H1 (cell line): Measurements from ENCODE around the gene FLOT1. TPM values are rescaled to one million over a fixed set of nuclear protein-coding genes. Genes with fewer than 3 reads are reported as not detected.
A peak's percentile ranks its signal among the peaks of the same experiment; 100 is the strongest.

Experiments
- BRCA1 ChIP-seq: IDR thresholded peaks from 2 replicates; pipeline ENCODE4 v1.6.1; 2012; ENCODE audit warnings: low read depth, low read length, improper control_type of control experiment
- CBX5 ChIP-seq: fragments of 300-800, 300-1000 bp; sonication (generic); IDR thresholded peaks from 2 replicates; pipeline ENCODE4 v1.7.1; 2016; ENCODE audit warnings: antibody characterized with exemption, low read length, low read depth
- CTBP2 ChIP-seq: IDR thresholded peaks from 2 replicates; pipeline ENCODE4 v1.7.0; 2011; ENCODE audit warnings: borderline replicate concordance, mild to moderate bottlenecking, moderate library complexity, mixed read lengths, low read length; ENCODE audit not compliant: insufficient read depth, insufficient read length
- EGR1 ChIP-seq: IDR thresholded peaks from 2 replicates; pipeline ENCODE4 v1.6.1; 2011; ENCODE audit warnings: low read depth, low read length, borderline replicate concordance
- GABPA ChIP-seq: IDR thresholded peaks from 2 replicates; pipeline ENCODE4 v1.6.1; 2011; ENCODE audit warnings: mild to moderate bottlenecking, low read length, moderate library complexity, borderline replicate concordance; ENCODE audit not compliant: insufficient read depth
- POLR2AphosphoS5 ChIP-seq: IDR thresholded peaks from 2 replicates; pipeline ENCODE4 v1.6.1; 2011; ENCODE audit warnings: low read depth, low read length
- RFX5 ChIP-seq: IDR thresholded peaks from 2 replicates; pipeline ENCODE4 v1.6.1; 2011; ENCODE audit warnings: low read depth, low read length, improper control_type of control experiment, borderline replicate concordance
- SP2 ChIP-seq: IDR thresholded peaks from 2 replicates; pipeline ENCODE4 v1.6.1; 2012; ENCODE audit warnings: mild to moderate bottlenecking, low read length, inconsistent platforms
- SUZ12 ChIP-seq: fragments of 200-600 bp; sonication (generic); IDR thresholded peaks from 2 replicates; pipeline ENCODE4 v1.6.1; 2012; ENCODE audit warnings: mild to moderate bottlenecking, inconsistent platforms, low read length, moderate library complexity, mixed read lengths
- polyA plus RNA-seq, 7 experiments: library from polyadenylated mRNA; depleted of rRNA in 3 of 7; stranded (reverse) in 5 of 7; unstranded in 2 of 7; fragments of >200 nt in 5 of 7; fragments of 200-250 nt in 2 of 7; gene quantifications; 1 replicate in 5 of 7; 2 replicates in 1 of 7; 4 replicates in 1 of 7; pipeline versions ENCODE4 v1.2.1 to v1.2.3, GENCODE V29; 2011 to 2013; ENCODE audit warnings: missing spikeins in 2 of 7, mixed read lengths in 2 of 7
- total RNA-seq: library from RNA; stranded (reverse); fragmentation: NEBNext Ultra II Directional; extraction: Animal tissue kit (Norgen Biotek cat#: 25700); gene quantifications from 2 replicates; pipeline ENCODE4 v1.2.1, GENCODE V29; 2021
- TF ChIP-seq, protein P1 (sequence below), 3 experiments: IDR thresholded peaks; 1 replicate in 2 of 3; 2 replicates in 1 of 3; pipeline versions ENCODE4 v1.5.1 to v1.6.1; 2011; ENCODE audit warnings: low read length in 3 of 3, mild to moderate bottlenecking in 3 of 3, inconsistent platforms in 2 of 3, low read depth in 1 of 3, moderate library complexity in 1 of 3; ENCODE audit not compliant: insufficient read depth in 1 of 3; ENCODE audit errors: control extremely low read depth in 1 of 3

The FLOT1 gene
- total and polyA plus RNA-seq, 2 of the 8 experiments (the other 6 are each of a cell fraction or from before 2014, with no cell fraction given) = 87.5 to 88.1 TPM

DNA sequence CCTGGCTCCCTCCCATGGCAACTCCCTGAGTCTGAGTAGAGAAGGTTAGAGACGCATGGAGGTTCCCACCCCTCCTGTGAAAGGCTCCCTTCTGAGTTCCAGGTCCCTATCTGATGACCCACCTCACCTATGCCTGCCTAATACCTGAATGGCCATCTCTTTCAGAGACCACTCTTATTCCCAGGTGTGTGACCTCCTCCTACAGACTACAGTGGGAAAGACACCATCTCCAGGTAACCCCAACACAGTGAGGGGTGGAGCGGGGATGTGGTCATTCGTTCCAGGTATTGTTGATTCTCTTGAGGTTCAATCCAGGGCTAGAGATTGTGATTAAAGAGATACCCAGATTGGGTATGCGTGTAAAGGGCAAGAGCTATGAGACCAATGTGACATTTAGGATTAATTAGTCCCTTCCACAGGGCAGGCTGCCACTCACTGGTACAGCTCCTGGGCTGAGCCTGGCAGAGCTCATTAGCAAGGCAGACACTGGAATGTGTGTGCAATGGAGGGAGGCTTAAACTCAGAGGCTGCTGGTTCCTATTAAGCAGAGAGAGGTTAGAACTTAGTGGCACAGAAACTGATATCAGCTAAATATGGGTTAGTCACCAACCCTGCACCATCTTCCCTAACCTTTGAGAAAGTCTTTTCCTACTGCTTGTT, 48.4 kb upstream of the FLOT1 start (continued):
- TF ChIP-seq SP2 = no peak
- TF ChIP-seq POLR2AphosphoS5 = peak; percentile 95
- TF ChIP-seq CTBP2 = no peak
- TF ChIP-seq SUZ12 = no peak
- TF ChIP-seq RFX5 = no peak
- no peak for TF ChIP-seq EGR1
- TF ChIP-seq, protein P1, sequence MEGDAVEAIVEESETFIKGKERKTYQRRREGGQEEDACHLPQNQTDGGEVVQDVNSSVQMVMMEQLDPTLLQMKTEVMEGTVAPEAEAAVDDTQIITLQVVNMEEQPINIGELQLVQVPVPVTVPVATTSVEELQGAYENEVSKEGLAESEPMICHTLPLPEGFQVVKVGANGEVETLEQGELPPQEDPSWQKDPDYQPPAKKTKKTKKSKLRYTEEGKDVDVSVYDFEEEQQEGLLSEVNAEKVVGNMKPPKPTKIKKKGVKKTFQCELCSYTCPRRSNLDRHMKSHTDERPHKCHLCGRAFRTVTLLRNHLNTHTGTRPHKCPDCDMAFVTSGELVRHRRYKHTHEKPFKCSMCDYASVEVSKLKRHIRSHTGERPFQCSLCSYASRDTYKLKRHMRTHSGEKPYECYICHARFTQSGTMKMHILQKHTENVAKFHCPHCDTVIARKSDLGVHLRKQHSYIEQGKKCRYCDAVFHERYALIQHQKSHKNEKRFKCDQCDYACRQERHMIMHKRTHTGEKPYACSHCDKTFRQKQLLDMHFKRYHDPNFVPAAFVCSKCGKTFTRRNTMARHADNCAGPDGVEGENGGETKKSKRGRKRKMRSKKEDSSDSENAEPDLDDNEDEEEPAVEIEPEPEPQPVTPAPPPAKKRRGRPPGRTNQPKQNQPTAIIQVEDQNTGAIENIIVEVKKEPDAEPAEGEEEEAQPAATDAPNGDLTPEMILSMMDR (IDR thresholded peaks at IDR 0.05; ENCODE audit: control extremely low read depth in 1 of 3, insufficient read depth in 1 of 3, low read depth in 1 of 3, low read length in 3 of 3) = peak; percentile 6 to 39 (median 17); a peak in 3 of 4 replicates
- no peak for TF ChIP-seq CBX5
- no peak for TF ChIP-seq BRCA1
- no peak for TF ChIP-seq GABPA
